ENCODE measurements around the gene HP1BP3. TPM values are rescaled to one million over a fixed set of nuclear protein-coding genes. Genes with fewer than 3 reads are reported as not detected.

The HP1BP3 gene
- total RNA-seq, 1 donor from 2014 or later, result 284 TPM

GRCh38 chr1:20712215-20712577 is 74.9 kb downstream of the HP1BP3 start:
- DNase-seq (ENCODE audit: low read depth), result no peak

- no peak for DNase-seq (ENCODE audit: low read depth)
Measured at GRCh38 chr1:20711285-20712214, 75.6 kb downstream of the HP1BP3 start.

- no peak for DNase-seq (ENCODE audit: low read depth)
Measured at GRCh38 chr1:20710469-20711284, 76.4 kb downstream of the HP1BP3 start.

- no peak for DNase-seq (ENCODE audit: low read depth)
Measured at GRCh38 chr1:20709868-20710267, 77.2 kb downstream of the HP1BP3 start.

- DNase-seq (ENCODE audit: low read depth), result no peak
Measured at GRCh38 chr1:20708891-20709290, 78.2 kb downstream of the HP1BP3 start.

GRCh38 chr1:20708057-20708456 is 79.0 kb downstream of the HP1BP3 start:
- DNase-seq (ENCODE audit: low read depth), result no peak

GRCh38 chr1:20706841-20707240 is 80.3 kb downstream of the HP1BP3 start:
- no peak for DNase-seq (ENCODE audit: low read depth)

- DNase-seq (ENCODE audit: low read depth), result no peak
Measured at GRCh38 chr1:20705203-20705755, 81.8 kb downstream of the HP1BP3 start.

GRCh38 chr1:20704390-20705202 is 82.5 kb downstream of the HP1BP3 start:
- DNase-seq (ENCODE audit: low read depth), result no peak

- no peak for DNase-seq (ENCODE audit: low read depth)
Measured at GRCh38 chr1:20703124-20703756, 83.9 kb downstream of the HP1BP3 start.

- DNase-seq (ENCODE audit: low read depth), result peak; percentile 11
Measured at GRCh38 chr1:20702416-20702815, 84.7 kb downstream of the HP1BP3 start.

- no peak for DNase-seq (ENCODE audit: low read depth)
Measured at GRCh38 chr1:20701847-20702246, 85.3 kb downstream of the HP1BP3 start.

GRCh38 chr1:20701446-20701845 is 85.7 kb downstream of the HP1BP3 start:
- DNase-seq (ENCODE audit: low read depth), result no peak

GRCh38 chr1:20700636-20701215 is 86.4 kb downstream of the HP1BP3 start:
- DNase-seq (ENCODE audit: low read depth), result no peak

- no peak for DNase-seq (ENCODE audit: low read depth)
Measured at GRCh38 chr1:20699558-20699957, 87.5 kb downstream of the HP1BP3 start.

- peak; percentile 79 for DNase-seq (ENCODE audit: low read depth)
Measured at GRCh38 chr1:20698195-20698910, 88.8 kb downstream of the HP1BP3 start.

- no peak for DNase-seq (ENCODE audit: low read depth)
Measured at GRCh38 chr1:20697563-20697962, 89.5 kb downstream of the HP1BP3 start.

GRCh38 chr1:20696397-20697333 is 90.4 kb downstream of the HP1BP3 start:
- DNase-seq (ENCODE audit: low read depth), result peak; percentile 67

- no peak for DNase-seq (ENCODE audit: low read depth)
Measured at GRCh38 chr1:20695515-20695914, 91.6 kb downstream of the HP1BP3 start.
